Measurements from ENCODE around the gene ST6GALNAC3. TPM values are rescaled to one million over a fixed set of nuclear protein-coding genes. Genes with fewer than 3 reads are reported as not detected.
A peak's percentile ranks its signal among the peaks of the same experiment; 100 is the strongest.

The ST6GALNAC3 gene
- total RNA-seq, 1 donor from 2014 or later, result 0.26 TPM

DNA sequence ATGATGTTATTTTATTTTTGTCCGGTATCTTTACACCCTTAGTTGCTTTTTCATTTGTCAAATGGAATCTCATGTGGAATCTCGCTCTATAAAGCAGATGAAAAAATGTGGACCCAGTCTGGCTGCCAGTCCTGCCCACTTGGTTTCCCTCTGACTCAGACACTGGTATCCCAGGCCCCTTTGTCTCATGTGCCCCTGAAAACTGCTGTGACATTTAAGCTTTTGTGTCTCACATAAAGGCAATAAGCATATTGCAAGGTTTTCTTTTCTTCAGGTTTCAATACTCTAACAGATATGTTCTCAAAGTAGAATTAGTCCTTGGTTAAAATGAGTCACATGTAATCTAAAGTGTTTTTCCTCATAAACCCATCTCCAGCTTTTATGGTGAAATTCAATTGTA, 183.3 kb downstream of the ST6GALNAC3 start:
- DNase-seq (ENCODE audit: low read depth) (no peak), FAIRE-seq (no peak)
- Histone ChIP-seq H3K27me3 (ENCODE audit: control insufficient read depth, insufficient read depth, low read length) (no peaks in the 10 kb centered on the region), H3K4me3 (ENCODE audit: low read depth, low read length) (no peak overlapping the region), H3K36me3 (ENCODE audit: control insufficient read depth, insufficient read depth, low read length) (no peaks in the 10 kb centered on the region)
- TF ChIP-seq, protein P1, sequence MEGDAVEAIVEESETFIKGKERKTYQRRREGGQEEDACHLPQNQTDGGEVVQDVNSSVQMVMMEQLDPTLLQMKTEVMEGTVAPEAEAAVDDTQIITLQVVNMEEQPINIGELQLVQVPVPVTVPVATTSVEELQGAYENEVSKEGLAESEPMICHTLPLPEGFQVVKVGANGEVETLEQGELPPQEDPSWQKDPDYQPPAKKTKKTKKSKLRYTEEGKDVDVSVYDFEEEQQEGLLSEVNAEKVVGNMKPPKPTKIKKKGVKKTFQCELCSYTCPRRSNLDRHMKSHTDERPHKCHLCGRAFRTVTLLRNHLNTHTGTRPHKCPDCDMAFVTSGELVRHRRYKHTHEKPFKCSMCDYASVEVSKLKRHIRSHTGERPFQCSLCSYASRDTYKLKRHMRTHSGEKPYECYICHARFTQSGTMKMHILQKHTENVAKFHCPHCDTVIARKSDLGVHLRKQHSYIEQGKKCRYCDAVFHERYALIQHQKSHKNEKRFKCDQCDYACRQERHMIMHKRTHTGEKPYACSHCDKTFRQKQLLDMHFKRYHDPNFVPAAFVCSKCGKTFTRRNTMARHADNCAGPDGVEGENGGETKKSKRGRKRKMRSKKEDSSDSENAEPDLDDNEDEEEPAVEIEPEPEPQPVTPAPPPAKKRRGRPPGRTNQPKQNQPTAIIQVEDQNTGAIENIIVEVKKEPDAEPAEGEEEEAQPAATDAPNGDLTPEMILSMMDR (IDR thresholded peaks at IDR 0.05; ENCODE audit: insufficient read depth, low read length, severe bottlenecking), result no peak

DNA sequence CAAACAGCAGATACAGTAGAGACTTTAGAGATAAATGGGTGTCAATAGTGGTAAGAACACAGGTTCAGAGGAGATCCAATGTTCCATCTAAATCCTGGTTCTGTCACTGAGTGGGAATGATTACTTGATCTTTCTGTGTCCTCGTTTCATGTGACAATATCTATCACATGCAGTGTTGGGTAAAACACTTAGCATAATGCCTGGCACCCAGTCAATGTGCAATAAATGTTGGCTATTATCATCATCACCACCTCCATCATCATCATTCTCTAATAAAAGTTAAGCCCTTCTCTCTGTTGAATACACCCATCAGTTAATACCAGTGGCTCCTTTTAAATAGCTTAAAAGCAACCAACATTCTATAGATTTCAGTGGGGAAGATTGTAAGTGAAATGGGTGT, 184.7 kb downstream of the ST6GALNAC3 start:
- FAIRE-seq (no peak), DNase-seq (ENCODE audit: low read depth) (no peak)
- H3K27me3 ChIP-seq (ENCODE audit: control insufficient read depth, insufficient read depth, low read length), result no peaks in the 10 kb centered on the region
- H3K4me3 ChIP-seq (ENCODE audit: low read depth, low read length), result no peak overlapping the region
- TF ChIP-seq, protein P1 (IDR thresholded peaks at IDR 0.05; ENCODE audit: insufficient read depth, low read length, severe bottlenecking), result no peak
- no peaks in the 10 kb centered on the region for H3K36me3 ChIP-seq (ENCODE audit: control insufficient read depth, insufficient read depth, low read length)

DNA sequence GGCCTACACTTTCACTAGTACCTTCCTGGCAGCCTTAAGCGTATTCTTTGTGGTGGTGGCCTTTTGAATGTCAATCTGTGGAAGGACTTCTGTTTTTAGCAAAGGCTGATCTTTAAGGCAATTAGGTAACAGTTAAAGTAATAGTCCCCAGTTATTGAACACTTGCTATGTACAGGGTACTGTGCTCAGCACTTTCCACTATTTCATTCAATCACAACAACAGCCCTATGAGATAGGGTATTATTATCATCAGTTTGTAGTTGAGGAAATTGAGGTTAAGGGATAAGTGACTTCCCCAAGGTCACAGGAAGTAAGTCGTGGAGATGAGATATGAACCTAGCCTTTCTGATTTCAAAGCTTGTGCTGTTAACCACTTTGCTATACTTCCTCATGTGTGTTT, 185.7 kb downstream of the ST6GALNAC3 start:
- no peak overlapping the region for H3K4me3 ChIP-seq (ENCODE audit: low read depth, low read length)
- TF ChIP-seq, protein P1 (IDR thresholded peaks at IDR 0.05; ENCODE audit: insufficient read depth, low read length, severe bottlenecking), result no peak
- DNase-seq (ENCODE audit: low read depth) (no peak), FAIRE-seq (no peak)
- H3K27me3 ChIP-seq (ENCODE audit: control insufficient read depth, insufficient read depth, low read length), result no peaks in the 10 kb centered on the region
- no peaks in the 10 kb centered on the region for H3K36me3 ChIP-seq (ENCODE audit: control insufficient read depth, insufficient read depth, low read length)

DNA sequence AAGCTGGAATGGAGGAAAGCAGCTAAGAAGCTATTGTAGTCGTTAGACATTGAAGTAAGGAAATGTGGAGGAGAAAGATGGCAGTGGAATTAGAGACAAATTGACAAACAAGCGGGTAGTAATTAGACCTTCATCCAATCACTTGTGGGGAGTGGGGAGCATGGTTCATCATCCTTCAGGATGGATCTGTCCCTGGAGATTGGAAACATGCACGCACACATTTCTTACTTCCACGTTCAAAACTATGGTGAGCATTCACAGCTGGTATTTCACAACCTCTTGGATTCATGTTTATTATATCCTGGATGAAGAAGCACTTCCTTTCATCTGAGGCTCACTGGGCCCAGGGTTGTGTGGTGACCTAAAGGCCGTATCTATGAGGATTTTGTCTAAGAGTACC, 188.1 kb downstream of the ST6GALNAC3 start:
- no peaks in the 10 kb centered on the region for H3K36me3 ChIP-seq (ENCODE audit: control insufficient read depth, insufficient read depth, low read length)
- DNase-seq (ENCODE audit: low read depth) (no peak), FAIRE-seq (peak; percentile 64)
- no peaks in the 10 kb centered on the region for H3K27me3 ChIP-seq (ENCODE audit: control insufficient read depth, insufficient read depth, low read length)
- no peak overlapping the region for H3K4me3 ChIP-seq (ENCODE audit: low read depth, low read length)
- TF ChIP-seq, protein P1 (IDR thresholded peaks at IDR 0.05; ENCODE audit: insufficient read depth, low read length, severe bottlenecking), result no peak

DNA sequence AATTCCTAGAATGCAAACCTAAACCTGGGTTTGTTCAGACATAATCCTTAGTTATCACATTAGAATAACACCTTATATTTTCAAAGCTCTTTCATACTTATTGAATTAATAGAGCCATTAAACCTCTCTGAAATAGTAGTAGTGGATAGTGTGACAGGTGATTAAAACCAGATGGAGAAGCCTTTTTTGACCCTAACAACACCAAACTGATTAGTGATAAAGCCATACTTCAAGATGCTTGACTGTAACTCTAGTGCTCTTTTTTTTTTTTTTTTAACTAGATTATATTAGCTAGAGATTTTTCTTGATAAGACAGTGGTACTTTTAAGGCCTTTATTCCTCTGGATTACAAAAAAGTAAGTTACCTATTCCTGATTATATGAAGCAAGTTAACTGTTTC, 190.1 kb downstream of the ST6GALNAC3 start:
- Histone ChIP-seq H3K36me3 (ENCODE audit: control insufficient read depth, insufficient read depth, low read length) (no peaks in the 10 kb centered on the region), H3K4me3 (ENCODE audit: low read depth, low read length) (no peak overlapping the region), H3K27me3 (ENCODE audit: control insufficient read depth, insufficient read depth, low read length) (no peaks in the 10 kb centered on the region)
- TF ChIP-seq, protein P1 (IDR thresholded peaks at IDR 0.05; ENCODE audit: insufficient read depth, low read length, severe bottlenecking), result no peak
- no peak for FAIRE-seq
- no peak for DNase-seq (ENCODE audit: low read depth)

DNA sequence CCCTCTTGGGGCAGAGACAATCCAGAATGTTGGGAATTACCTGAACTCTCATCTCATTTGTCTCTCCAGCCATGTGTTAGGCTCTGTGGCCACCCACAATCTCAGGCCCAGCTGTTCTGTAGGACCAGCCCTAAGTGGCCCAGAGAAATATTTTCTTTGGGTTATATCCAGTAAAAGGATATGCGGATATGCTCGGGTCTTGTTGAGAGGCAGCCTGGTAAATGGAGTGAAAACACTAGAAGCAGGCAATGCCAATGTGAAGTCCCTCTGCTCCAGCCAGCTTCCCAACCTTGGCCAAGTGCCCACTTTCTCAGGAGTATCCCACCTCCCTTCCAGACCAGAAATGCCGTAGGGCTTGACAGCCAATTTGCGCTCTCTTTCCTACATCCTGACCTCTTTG, 192.2 kb downstream of the ST6GALNAC3 start:
- Histone ChIP-seq H3K4me3 (ENCODE audit: low read depth, low read length) (no peak overlapping the region), H3K27me3 (ENCODE audit: control insufficient read depth, insufficient read depth, low read length) (no peaks in the 10 kb centered on the region), H3K36me3 (ENCODE audit: control insufficient read depth, insufficient read depth, low read length) (no peaks in the 10 kb centered on the region)
- TF ChIP-seq, protein P1 (IDR thresholded peaks at IDR 0.05; ENCODE audit: insufficient read depth, low read length, severe bottlenecking), result no peak
- FAIRE-seq (no peak), DNase-seq (ENCODE audit: low read depth) (no peak)

Measured in bronchial epithelial cell (primary cell).